Stomach (tissue), 9 donors: ENCODE results near the gene HDGFL2. TPM values are rescaled to one million over a fixed set of nuclear protein-coding genes. Genes with fewer than 3 reads are reported as not detected.

Source experiments
- DNase-seq, 2 donors: peaks; one replicate each; pipeline versions ENCODE4 v3.0.0 to v3.0.0-alpha.2; 2013 to 2019
- H3K27ac ChIP-seq, 5 donors: fragments of 200-600 bp in 4 of 5; sonication (generic) in 4 of 5; one replicate each; pipeline ENCODE4 v1.5.1; 2013 to 2019; ENCODE audit warnings: mild to moderate bottlenecking in 1 of 5, moderate library complexity in 1 of 5
- H3K27me3 ChIP-seq, 3 donors: fragments of 200-600 bp; sonication (generic); one replicate each; pipeline ENCODE4 v1.5.1; 2017 to 2019; ENCODE audit warnings: mixed run types in 1 of 3
- H3K36me3 ChIP-seq, 4 donors: fragments of 200-600 bp; sonication (generic); 1 replicate in 3 of 4; 2 replicates in 1 of 4; pipeline ENCODE4 v1.5.1; 2016 to 2019
- H3K4me1 ChIP-seq, 4 donors: fragments of 200-600 bp; sonication (generic); one replicate each; pipeline ENCODE4 v1.5.1; 2016 to 2019
- H3K4me3 ChIP-seq, 4 donors: fragments of 200-600 bp; sonication (generic) in 3 of 4; one replicate each; pipeline ENCODE4 v1.5.1; 2016 to 2019; ENCODE audit warnings: mild to moderate bottlenecking in 1 of 4
- H3K9me3 ChIP-seq, 4 donors: fragments of 200-600 bp; sonication (generic); one replicate each; pipeline ENCODE4 v1.5.1; 2016 to 2019
- CTCF ChIP-seq, 7 experiments: fragments of 450-650 bp in 4 of 7; fragments of 200-600 bp in 3 of 7; sonication (generic) in 3 of 7; IDR thresholded peaks; one replicate each; pipeline ENCODE4 v1.5.1; 2016 to 2019; ENCODE audit warnings: antibody characterized with exemption in 7 of 7, control low read depth in 2 of 7, mild to moderate bottlenecking in 1 of 7
- EP300 ChIP-seq: sonication (generic); formaldehyde crosslinking; IDR thresholded peaks from one replicate; pipeline ENCODE4 v1.6.1; 2017; ENCODE audit warnings: antibody characterized with exemption
- POLR2A ChIP-seq, 4 donors: fragments of 450-650 bp; IDR thresholded peaks; one replicate each; pipeline ENCODE4 v1.6.1; 2016; ENCODE audit warnings: antibody characterized with exemption in 4 of 4, control low read depth in 2 of 4, mild to moderate bottlenecking in 1 of 4, moderate library complexity in 1 of 4
- POLR2AphosphoS5 ChIP-seq, 3 donors: sonication (generic); formaldehyde crosslinking; IDR thresholded peaks; one replicate each; pipeline ENCODE4 v1.6.1; 2016; ENCODE audit warnings: antibody characterized with exemption in 3 of 3
- WGBS, 5 donors: extraction: QIAGEN DNeasy Blood & Tissue Kit in 3 of 5; methylation state at CpG; one replicate each; pipeline versions ENCODE4 v1.1.5 to v1.1.7; 2013 to 2018; 5-methylcytosine and 5-hydroxymethylcytosine counted together
- intact Hi-C: fragments of 100-400 bp; cut with DNase I; formaldehyde crosslinking; loops from one replicate; pipeline ENCODE4 v1.15.1; 2023; ENCODE audit warnings: low total_unique reads
- polyA plus RNA-seq, 3 donors: library from polyadenylated mRNA; stranded (reverse); fragments of 200-250 nt; gene quantifications; one replicate each; pipeline ENCODE4 v1.2.3, GENCODE V29; 2013
- total RNA-seq, 5 donors: library from RNA; depleted of rRNA; stranded (reverse); fragments of >200 nt; gene quantifications; one replicate each; pipeline versions ENCODE4 v1.1.0 to v1.2.3, GENCODE V29; 2014 to 2016
- donor health status: healthy with polysubstance abuse.
- donor health status: Bipolar disorder and iron deficiency.
- donor health status: healthy.

HDGFL2 gene
- total and polyA plus RNA-seq, 8 donors, result 25.5 to 127 (median 35.0) TPM

- Histone ChIP-seq H3K27ac (peak overlapping the region in 1 of 5 donors; percentile 93), H3K4me3 (no peak overlapping the region), H3K27me3 (no peaks in the 10 kb centered on the region), H3K36me3 (peaks cover 47 to 66% (median 64%) of the 10 kb centered on the region in 4 donors), H3K4me1 (peaks cover 19 to 52% (median 41%) of the 10 kb centered on the region in 4 donors), H3K9me3 (no peaks in the 10 kb centered on the region)
- intact Hi-C loops, result no loop called here
- no peak for DNase-seq
- TF ChIP-seq EP300 (no peak), POLR2AphosphoS5 (IDR thresholded peaks at IDR 0.05) (no peak), CTCF (IDR thresholded peaks at IDR 0.05) (no peak), POLR2A (IDR thresholded peaks at IDR 0.05) (no peak)
- WGBS, 5 donors, result 69 to 80% (median 74%) methylated on average over 13 to 34 of the region's 34 CpGs
These were observed 18.6 kb upstream of the HDGFL2 start for GRCh38 chr19:4453232-4454179.

GRCh38 chr19:4454747-4455718 is 17.1 kb upstream of the HDGFL2 start:
- Histone ChIP-seq H3K4me3 (peak overlapping the region in 3 of 4 donors; percentile 22 to 88 (median 81)), H3K27ac (peak overlapping the region in 3 of 5 donors; percentile 14 to 93 (median 92)), H3K4me1 (peaks cover 16 to 37% (median 30%) of the 10 kb centered on the region in 4 donors), H3K36me3 (peaks cover 34 to 51% (median 49%) of the 10 kb centered on the region in 4 donors), H3K27me3 (no peaks in the 10 kb centered on the region), H3K9me3 (no peaks in the 10 kb centered on the region)
- DNase-seq, result peak in 1 of 2 donors; percentile 67
- TF ChIP-seq EP300, result no peak
- TF ChIP-seq POLR2A (IDR thresholded peaks at IDR 0.05), result no peak
- no peak for TF ChIP-seq CTCF (IDR thresholded peaks at IDR 0.05)
- no peak for TF ChIP-seq POLR2AphosphoS5 (IDR thresholded peaks at IDR 0.05)
- 62 to 74% (median 70%) methylated on average over 12 to 29 of the region's 29 CpGs for WGBS, 5 donors
- intact Hi-C loops, result no loop called here

- H3K9me3 ChIP-seq, result no peaks in the 10 kb centered on the region
- H3K4me1 ChIP-seq, result peaks cover 16 to 37% (median 30%) of the 10 kb centered on the region in 4 donors
- WGBS, 5 donors, result 40 to 52% (median 51%) methylated on average over 15 of the region's 15 CpGs
- peak overlapping the region; percentile 41 to 93 (median 89) for H3K27ac ChIP-seq
- intact Hi-C loops, result no loop called here
- peaks cover 34 to 43% (median 40%) of the 10 kb centered on the region in 4 donors for H3K36me3 ChIP-seq
- H3K4me3 ChIP-seq, result peak overlapping the region; percentile 66 to 88 (median 80)
- TF ChIP-seq POLR2A (IDR thresholded peaks at IDR 0.05) (no peak), CTCF (IDR thresholded peaks at IDR 0.05) (no peak), POLR2AphosphoS5 (IDR thresholded peaks at IDR 0.05) (no peak), EP300 (no peak)
- H3K27me3 ChIP-seq, result no peaks in the 10 kb centered on the region
- DNase-seq, result peak in 1 of 2 donors; percentile 72
These were observed 16.2 kb upstream of the HDGFL2 start for GRCh38 chr19:4455719-4456475.
